ENCODE measurements around the gene NARF. TPM values are rescaled to one million over a fixed set of nuclear protein-coding genes. Genes with fewer than 3 reads are reported as not detected.

The NARF gene
- total and polyA plus RNA-seq, 2 of the 8 experiments (the other 6 are each of a cell fraction or from before 2014, with no cell fraction given) = 97.4 to 131 TPM

GRCh38 chr17:82447876-82448275 lies 10.7 kb upstream of the NARF start (continued):
- TF ChIP-seq TBP (IDR thresholded peaks at IDR 0.05; ENCODE audit: low read depth, low read length) = no peak
